H9 (cell line): Measurements from ENCODE around the gene PGBD5. TPM values are rescaled to one million over a fixed set of nuclear protein-coding genes. Genes with fewer than 3 reads are reported as not detected.
A peak's percentile ranks its signal among the peaks of the same experiment; 100 is the strongest.

Experiments used
- DNase-seq: peaks from one replicate; pipeline ENCODE4 v3.0.0-alpha.2; 2017
- H2AFZ ChIP-seq: one replicate; pipeline ENCODE4 v1.6.1; 2013; ENCODE audit warnings: mild to moderate bottlenecking, low read length, control low read depth, moderate library complexity
- H2AK5ac ChIP-seq: 2 replicates; pipeline ENCODE4 v1.6.1; 2013; ENCODE audit warnings: low read length, control low read depth, mixed read lengths; ENCODE audit not compliant: insufficient read length
- H2BK120ac ChIP-seq: one replicate; pipeline ENCODE4 v1.6.1; 2013; ENCODE audit warnings: low read depth, mild to moderate bottlenecking, low read length, control low read depth, inconsistent platforms; ENCODE audit not compliant: poor library complexity, severe bottlenecking
- H2BK12ac ChIP-seq: 2 replicates; pipeline ENCODE4 v1.6.1; 2013; ENCODE audit warnings: low read length, control low read depth, mixed read lengths, low read depth; ENCODE audit not compliant: insufficient read length
- H2BK15ac ChIP-seq: 2 replicates; pipeline ENCODE4 v1.6.1; 2013; ENCODE audit warnings: low read depth, low read length, control low read depth
- H2BK20ac ChIP-seq: one replicate; pipeline ENCODE4 v1.6.1; 2013; ENCODE audit warnings: low read depth, mild to moderate bottlenecking, low read length, control low read depth, inconsistent platforms; ENCODE audit not compliant: poor library complexity, severe bottlenecking
- H2BK5ac ChIP-seq: 2 replicates; pipeline ENCODE4 v1.6.1; 2013; ENCODE audit warnings: low read length, control low read depth, mixed read lengths; ENCODE audit not compliant: insufficient read length
- H3K14ac ChIP-seq: 2 replicates; pipeline ENCODE4 v1.6.1; 2013; ENCODE audit warnings: low read length, control low read depth; ENCODE audit not compliant: insufficient read depth
- H3K18ac ChIP-seq: 2 replicates; pipeline ENCODE4 v1.6.1; 2013; ENCODE audit warnings: low read depth, mild to moderate bottlenecking, mixed read lengths, low read length, control low read depth; ENCODE audit not compliant: insufficient read length
- H3K23ac ChIP-seq: 2 replicates; pipeline ENCODE4 v1.6.1; 2013; ENCODE audit warnings: low read length, control low read depth, mixed read lengths, low read depth; ENCODE audit not compliant: insufficient read length
- H3K23me2 ChIP-seq: 2 replicates; pipeline ENCODE4 v1.6.1; 2013; ENCODE audit warnings: low read depth, mild to moderate bottlenecking, mixed read lengths, low read length, control low read depth; ENCODE audit not compliant: insufficient read length, poor library complexity, severe bottlenecking
- H3K27ac ChIP-seq: 2 replicates; pipeline ENCODE4 v1.5.1; 2013; ENCODE audit warnings: low read length, control low read depth, mixed read lengths, low read depth; ENCODE audit not compliant: insufficient read length
- H3K27me3 ChIP-seq: 2 replicates; pipeline ENCODE4 v1.6.1; 2013; ENCODE audit warnings: low read length, control low read depth, inconsistent platforms; ENCODE audit not compliant: insufficient read depth
- H3K4ac ChIP-seq: 2 replicates; pipeline ENCODE4 v1.6.1; 2013; ENCODE audit warnings: low read depth, mild to moderate bottlenecking, control low read depth, inconsistent platforms, low read length, moderate library complexity
- H3K4me1 ChIP-seq: 2 replicates; pipeline ENCODE4 v1.6.1; 2013; ENCODE audit warnings: low read length, control low read depth, inconsistent platforms; ENCODE audit not compliant: insufficient read depth
- H3K4me2 ChIP-seq: 2 replicates; pipeline ENCODE4 v1.6.1; 2013; ENCODE audit warnings: low read length, control low read depth, mixed read lengths; ENCODE audit not compliant: insufficient read length, insufficient read depth
- H3K56ac ChIP-seq: 2 replicates; pipeline ENCODE4 v1.6.1; 2013; ENCODE audit warnings: low read depth, mild to moderate bottlenecking, mixed read lengths, low read length, control low read depth; ENCODE audit not compliant: insufficient read length
- H3K79me1 ChIP-seq: 2 replicates; pipeline ENCODE4 v1.6.1; 2013; ENCODE audit warnings: low read depth, mild to moderate bottlenecking, moderate library complexity, low read length, control low read depth, inconsistent platforms; ENCODE audit not compliant: insufficient read depth, poor library complexity, severe bottlenecking
- H3K79me2 ChIP-seq: 2 replicates; pipeline ENCODE4 v1.6.1; 2013; ENCODE audit warnings: low read length, control low read depth, inconsistent platforms; ENCODE audit not compliant: insufficient read depth
- H3K9ac ChIP-seq: 2 replicates; pipeline ENCODE4 v1.6.1; 2013; ENCODE audit warnings: low read length, control low read depth, mixed read lengths; ENCODE audit not compliant: insufficient read length; ENCODE audit errors: extremely low read depth
- H3K9me3 ChIP-seq: one replicate; pipeline ENCODE4 v1.6.1; 2013; ENCODE audit warnings: low read depth, low read length, inconsistent platforms; ENCODE audit not compliant: control insufficient read depth
- H3T11ph ChIP-seq: one replicate; pipeline ENCODE4 v1.6.1; 2013; ENCODE audit warnings: mild to moderate bottlenecking, low read length, control low read depth, inconsistent platforms
- H4K20me1 ChIP-seq: one replicate; pipeline ENCODE4 v1.6.1; 2013; ENCODE audit not compliant: control insufficient read depth, insufficient read length, insufficient read depth
- H4K5ac ChIP-seq: 2 replicates; pipeline ENCODE4 v1.6.1; 2013; ENCODE audit warnings: low read depth, mild to moderate bottlenecking, mixed read lengths, low read length, control low read depth; ENCODE audit not compliant: insufficient read length
- H4K8ac ChIP-seq: replicated peaks from 2 replicates; pipeline ENCODE4 v1.6.1; 2013; ENCODE audit warnings: low read length, control low read depth, mixed read lengths, low read depth; ENCODE audit not compliant: insufficient read length
- H4K91ac ChIP-seq: 2 replicates; pipeline ENCODE4 v1.6.1; 2013; ENCODE audit warnings: low read depth, mild to moderate bottlenecking, moderate library complexity, mixed read lengths, low read length, control low read depth; ENCODE audit not compliant: insufficient read length
- H3K27ac Mint-ChIP-seq, 3 experiments: 2 replicates in 2 of 3; 3 replicates in 1 of 3; pipeline ENCODE4 v1.8.0; 2020 to 2021; ENCODE audit warnings: mixed read lengths in 3 of 3, mild to moderate bottlenecking in 1 of 3, moderate library complexity in 1 of 3
- H3K27me3 Mint-ChIP-seq: 2 replicates; pipeline ENCODE4 v1.8.0; 2021; ENCODE audit warnings: low read depth, mild to moderate bottlenecking, moderate library complexity, mixed read lengths
- H3K36me3 Mint-ChIP-seq, 3 experiments: 2 replicates in 2 of 3; 3 replicates in 1 of 3; pipeline ENCODE4 v1.8.0; 2020 to 2021; ENCODE audit warnings: low read depth in 3 of 3, mixed read lengths in 3 of 3; ENCODE audit not compliant: insufficient read depth in 1 of 3
- H3K4me1 Mint-ChIP-seq, 2 experiments: 2 replicates each; pipeline ENCODE4 v1.8.0; 2020; ENCODE audit warnings: mixed read lengths in 2 of 2
- H3K4me3 Mint-ChIP-seq, 2 experiments: 2 replicates in 1 of 2; 3 replicates in 1 of 2; pipeline ENCODE4 v1.8.0; 2020 to 2021; ENCODE audit warnings: mild to moderate bottlenecking in 2 of 2, mixed read lengths in 2 of 2, moderate library complexity in 1 of 2
- H3K9me3 Mint-ChIP-seq, 2 experiments: 2 replicates in 1 of 2; 3 replicates in 1 of 2; pipeline ENCODE4 v1.8.0; 2020; ENCODE audit warnings: mild to moderate bottlenecking in 2 of 2, mixed read lengths in 2 of 2, moderate library complexity in 1 of 2
- WGBS: extraction: QIAGEN DNeasy Blood & Tissue Kit; methylation state at CpG from one replicate; pipeline ENCODE4 v1.1.7; 2013; ENCODE audit warnings: missing lambda C conversion rate, low lambda C conversion rate, mixed read lengths; ENCODE audit not compliant: insufficient read length; ENCODE audit errors: extremely low coverage; 5-methylcytosine and 5-hydroxymethylcytosine counted together
- total RNA-seq: library from RNA; stranded (reverse); gene quantifications from 2 replicates; pipeline ENCODE4 v1.2.1, GENCODE V29; 2021
- TF ChIP-seq, protein P1 (sequence below): fragments of 200-600 bp; sonication (generic); conservative IDR thresholded peaks from 3 replicates; pipeline ENCODE4 v1.8.0; 2021; ENCODE audit warnings: antibody characterized with exemption, mild to moderate bottlenecking

Gene PGBD5
- total RNA-seq, 1 experiment from 2014 or later, result 19.1 TPM

DNA sequence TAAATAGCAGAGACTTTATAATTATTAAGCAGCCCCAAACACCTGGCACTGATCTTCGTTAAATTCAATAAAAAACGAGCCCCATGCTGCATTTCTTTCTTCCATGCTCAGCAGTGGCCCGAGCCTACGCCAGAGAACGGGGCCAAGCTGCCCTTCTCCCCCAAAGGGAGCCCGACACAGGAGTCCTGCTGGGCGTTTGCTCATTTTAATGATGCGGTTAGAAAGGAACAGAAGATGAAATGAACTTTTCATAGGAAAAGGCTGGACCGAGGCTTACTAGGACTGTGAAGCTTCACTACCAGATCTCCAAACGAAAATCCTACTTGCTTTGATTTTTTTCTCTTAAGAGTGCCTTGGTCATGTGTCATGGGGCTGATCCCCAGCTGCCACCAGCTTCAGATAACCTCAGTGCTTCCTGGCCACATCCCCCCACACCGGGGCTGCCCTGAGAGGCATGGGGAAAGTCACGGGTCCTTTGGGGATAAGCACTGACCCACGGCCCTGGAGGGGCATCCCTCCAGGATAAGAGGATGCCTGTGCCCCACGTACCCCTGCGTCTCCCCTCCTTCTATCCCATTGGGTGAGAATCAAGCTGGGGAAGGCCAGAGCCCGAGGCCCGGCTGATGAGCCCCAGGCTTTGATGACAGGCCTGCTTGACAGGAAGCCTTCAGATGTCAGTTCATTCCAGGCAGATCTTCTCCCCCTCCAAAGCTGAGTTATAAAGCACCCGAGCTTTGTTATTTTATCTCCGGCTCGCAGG is 34.2 kb downstream of the PGBD5 start:
- Histone ChIP-seq H3K9ac (no peak overlapping the region), H3K79me1 (peaks cover 4% of the 10 kb centered on the region), H4K8ac (no peak overlapping the region), H2BK5ac (no peak overlapping the region), H2AFZ (no peak overlapping the region), H3K56ac (no peak overlapping the region), H3K23me2 (no peaks in the 10 kb centered on the region), H3K23ac (no peak overlapping the region), H2BK15ac (no peak overlapping the region), H4K91ac (no peak overlapping the region), H3K18ac (no peak overlapping the region), H4K20me1 (peaks cover 3% of the 10 kb centered on the region), H3K14ac (no peak overlapping the region), H3K79me2 (peaks cover 2% of the 10 kb centered on the region; the same call in 1 of the 2 replicates), H2BK12ac (no peak overlapping the region), H3K9me3 (no peaks in the 10 kb centered on the region), H3K4ac (no peak overlapping the region), H3K4me1 (peaks cover 12% of the 10 kb centered on the region), H3T11ph (no peak overlapping the region), H3K4me2 (no peak overlapping the region), H4K5ac (no peak overlapping the region), H2BK120ac (no peak overlapping the region), H2BK20ac (no peak overlapping the region), H3K27ac (no peak overlapping the region), H3K27me3 (no peaks in the 10 kb centered on the region), H2AK5ac (no peak overlapping the region)
- no peak for DNase-seq
- Mint-ChIP-seq H3K36me3 (0 out of 7 replicates have a peak, but pooled peaks cover 0 to 4% (median 0%) of the 10 kb centered on the region in 3 experiments), H3K9me3 (no peaks in the 10 kb centered on the region; a peak in 2 of 5 replicates), H3K27ac (peak overlapping the region; percentile 40 to 93 (median 89); a peak in 3 of 7 replicates), H3K4me1 (peaks cover 40 to 43% of the 10 kb centered on the region in 2 experiments), H3K27me3 (no peaks in the 10 kb centered on the region; the same call in 1 of the 2 replicates), H3K4me3 (peak overlapping the region in 1 of 2 experiments; percentile 36; a peak in 2 of 5 replicates)
- TF ChIP-seq, protein P1, sequence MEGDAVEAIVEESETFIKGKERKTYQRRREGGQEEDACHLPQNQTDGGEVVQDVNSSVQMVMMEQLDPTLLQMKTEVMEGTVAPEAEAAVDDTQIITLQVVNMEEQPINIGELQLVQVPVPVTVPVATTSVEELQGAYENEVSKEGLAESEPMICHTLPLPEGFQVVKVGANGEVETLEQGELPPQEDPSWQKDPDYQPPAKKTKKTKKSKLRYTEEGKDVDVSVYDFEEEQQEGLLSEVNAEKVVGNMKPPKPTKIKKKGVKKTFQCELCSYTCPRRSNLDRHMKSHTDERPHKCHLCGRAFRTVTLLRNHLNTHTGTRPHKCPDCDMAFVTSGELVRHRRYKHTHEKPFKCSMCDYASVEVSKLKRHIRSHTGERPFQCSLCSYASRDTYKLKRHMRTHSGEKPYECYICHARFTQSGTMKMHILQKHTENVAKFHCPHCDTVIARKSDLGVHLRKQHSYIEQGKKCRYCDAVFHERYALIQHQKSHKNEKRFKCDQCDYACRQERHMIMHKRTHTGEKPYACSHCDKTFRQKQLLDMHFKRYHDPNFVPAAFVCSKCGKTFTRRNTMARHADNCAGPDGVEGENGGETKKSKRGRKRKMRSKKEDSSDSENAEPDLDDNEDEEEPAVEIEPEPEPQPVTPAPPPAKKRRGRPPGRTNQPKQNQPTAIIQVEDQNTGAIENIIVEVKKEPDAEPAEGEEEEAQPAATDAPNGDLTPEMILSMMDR, result no peak
- no CpG with 5 or more reads among the region's 20 CpGs for WGBS
